ENCODE measurements around the gene DGKQ. TPM values are rescaled to one million over a fixed set of nuclear protein-coding genes. Genes with fewer than 3 reads are reported as not detected.

Gene DGKQ
- total RNA-seq, 1 donor: 11.2 TPM

- DNase-seq (ENCODE audit: low read depth): peak; percentile 57
- no peak for TF ChIP-seq CTCF (IDR thresholded peaks at IDR 0.05; ENCODE audit: insufficient read depth, low read depth, low read length)
- H3K4me3 ChIP-seq (ENCODE audit: low read depth, low read length): peak overlapping the region; percentile 12
These were observed 19.1 kb upstream of the DGKQ start for GRCh38 chr4:992297-993110.

- no peak for TF ChIP-seq CTCF (IDR thresholded peaks at IDR 0.05; ENCODE audit: insufficient read depth, low read depth, low read length)
These were observed 18.3 kb upstream of the DGKQ start for GRCh38 chr4:991451-992296.

GRCh38 chr4:990746-991367 lies 17.5 kb upstream of the DGKQ start:
- DNase-seq (ENCODE audit: low read depth): no peak
- H3K4me3 ChIP-seq (ENCODE audit: low read depth, low read length): no peak overlapping the region
- TF ChIP-seq CTCF (IDR thresholded peaks at IDR 0.05; ENCODE audit: insufficient read depth, low read depth, low read length): no peak

More at GRCh38 chr4:991451-992296, 18.3 kb upstream of the DGKQ start:
- no peak for DNase-seq (ENCODE audit: low read depth)
- H3K4me3 ChIP-seq (ENCODE audit: low read depth, low read length): no peak overlapping the region

- TF ChIP-seq CTCF (IDR thresholded peaks at IDR 0.05; ENCODE audit: insufficient read depth, low read depth, low read length): no peak
- no peak for DNase-seq (ENCODE audit: low read depth)
- no peak overlapping the region for H3K4me3 ChIP-seq (ENCODE audit: low read depth, low read length)
These were observed 16.5 kb upstream of the DGKQ start for GRCh38 chr4:989722-990471.

- TF ChIP-seq CTCF (IDR thresholded peaks at IDR 0.05; ENCODE audit: insufficient read depth, low read depth, low read length): no peak
- no peak overlapping the region for H3K4me3 ChIP-seq (ENCODE audit: low read depth, low read length)
- DNase-seq (ENCODE audit: low read depth): no peak
These were observed 15.7 kb upstream of the DGKQ start for GRCh38 chr4:988726-989721.

All from fibroblast of villous mesenchyme (primary cell).